ENCODE data around the gene PLEKHH1. TPM values are rescaled to one million over a fixed set of nuclear protein-coding genes. Genes with fewer than 3 reads are reported as not detected.

Gene PLEKHH1
- total RNA-seq, 1 donor from 2014 or later = 3.3 TPM

DNA sequence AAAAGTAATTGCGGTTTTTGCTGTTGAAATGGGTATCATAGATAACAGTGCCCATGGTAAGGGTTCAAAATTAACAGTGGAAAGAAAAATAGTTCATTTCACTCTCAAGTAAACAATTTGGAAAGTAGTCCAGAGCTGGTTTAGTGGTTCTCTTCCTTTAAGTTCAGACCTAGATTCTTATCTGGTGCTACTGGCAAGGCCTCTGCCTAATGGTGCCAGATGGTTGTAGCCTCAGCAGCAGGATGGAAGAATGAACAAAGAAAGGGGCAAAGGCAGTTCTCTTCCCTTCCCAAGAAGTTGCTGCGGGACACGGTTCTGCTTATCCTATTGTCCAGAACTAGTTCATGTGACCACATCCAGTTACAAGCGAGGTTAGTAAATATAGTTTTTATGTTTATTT lies 97.1 kb downstream of the PLEKHH1 start:
- TF ChIP-seq, protein P1, sequence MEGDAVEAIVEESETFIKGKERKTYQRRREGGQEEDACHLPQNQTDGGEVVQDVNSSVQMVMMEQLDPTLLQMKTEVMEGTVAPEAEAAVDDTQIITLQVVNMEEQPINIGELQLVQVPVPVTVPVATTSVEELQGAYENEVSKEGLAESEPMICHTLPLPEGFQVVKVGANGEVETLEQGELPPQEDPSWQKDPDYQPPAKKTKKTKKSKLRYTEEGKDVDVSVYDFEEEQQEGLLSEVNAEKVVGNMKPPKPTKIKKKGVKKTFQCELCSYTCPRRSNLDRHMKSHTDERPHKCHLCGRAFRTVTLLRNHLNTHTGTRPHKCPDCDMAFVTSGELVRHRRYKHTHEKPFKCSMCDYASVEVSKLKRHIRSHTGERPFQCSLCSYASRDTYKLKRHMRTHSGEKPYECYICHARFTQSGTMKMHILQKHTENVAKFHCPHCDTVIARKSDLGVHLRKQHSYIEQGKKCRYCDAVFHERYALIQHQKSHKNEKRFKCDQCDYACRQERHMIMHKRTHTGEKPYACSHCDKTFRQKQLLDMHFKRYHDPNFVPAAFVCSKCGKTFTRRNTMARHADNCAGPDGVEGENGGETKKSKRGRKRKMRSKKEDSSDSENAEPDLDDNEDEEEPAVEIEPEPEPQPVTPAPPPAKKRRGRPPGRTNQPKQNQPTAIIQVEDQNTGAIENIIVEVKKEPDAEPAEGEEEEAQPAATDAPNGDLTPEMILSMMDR (IDR thresholded peaks at IDR 0.05; ENCODE audit: insufficient read depth, low read depth, low read length) = no peak
- no peak for TF ChIP-seq EZH2 (IDR thresholded peaks at IDR 0.05; ENCODE audit: insufficient read depth, low read length)
- H3K36me3 Mint-ChIP-seq (ENCODE audit: low read depth, unreplicated experiment) = peaks cover 3% of the 10 kb centered on the region
- no peaks in the 10 kb centered on the region for H3K27me3 Mint-ChIP-seq (ENCODE audit: low read depth, unreplicated experiment)

DNA sequence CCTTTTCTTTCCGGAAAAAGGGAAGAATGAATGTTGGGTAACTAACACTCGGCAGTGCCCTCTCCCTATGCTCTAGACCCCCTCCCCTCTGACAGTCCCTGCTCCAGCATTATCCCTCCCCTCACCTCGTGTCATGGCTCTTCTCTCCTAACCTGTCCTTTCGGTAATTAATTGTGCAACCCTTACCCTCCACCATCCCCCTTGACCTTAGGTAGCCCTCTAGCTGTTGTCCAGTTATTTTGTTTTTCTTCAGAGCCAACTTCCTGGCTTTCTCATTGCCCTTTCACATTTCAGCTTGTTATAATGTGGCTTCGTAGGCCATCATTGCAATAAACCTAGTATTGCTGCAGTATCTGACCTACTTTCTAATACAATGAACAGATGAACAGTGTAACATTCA lies 97.8 kb downstream of the PLEKHH1 start:
- H3K79me2 ChIP-seq (ENCODE audit: insufficient read depth, low read length) = no peaks in the 10 kb centered on the region
- no peaks in the 10 kb centered on the region for H3K4me1 ChIP-seq (ENCODE audit: insufficient read depth, low read length)
- H3K27ac ChIP-seq (ENCODE audit: low read depth, low read length) = no peak overlapping the region
- Mint-ChIP-seq H3K4me3 (ENCODE audit: unreplicated experiment) (no peak overlapping the region), H3K36me3 (ENCODE audit: low read depth, unreplicated experiment) (peaks cover 3% of the 10 kb centered on the region), H3K27ac (ENCODE audit: unreplicated experiment) (peak overlapping the region; percentile 14), H3K4me1 (ENCODE audit: low read depth, unreplicated experiment) (no peaks in the 10 kb centered on the region), H3K27me3 (ENCODE audit: low read depth, unreplicated experiment) (no peaks in the 10 kb centered on the region), H3K9me3 (ENCODE audit: unreplicated experiment) (no peaks in the 10 kb centered on the region)
- TF ChIP-seq, protein P1 (IDR thresholded peaks at IDR 0.05; ENCODE audit: insufficient read depth, low read depth, low read length) = no peak
- TF ChIP-seq EZH2 (IDR thresholded peaks at IDR 0.05; ENCODE audit: insufficient read depth, low read length) = no peak
- H3K4me2 ChIP-seq (ENCODE audit: low read length) = no peak overlapping the region
- H3K4me3 ChIP-seq (ENCODE audit: insufficient read depth, low read depth, low read length) = no peak overlapping the region
- H3K9me3 ChIP-seq (ENCODE audit: insufficient read depth, low read depth, low read length) = no peaks in the 10 kb centered on the region
- no peaks in the 10 kb centered on the region for H4K20me1 ChIP-seq (ENCODE audit: insufficient read depth, low read length)
- no peaks in the 10 kb centered on the region for H3K36me3 ChIP-seq (ENCODE audit: insufficient read depth, low read length)
- H3K27me3 ChIP-seq (ENCODE audit: insufficient read depth, low read length) = no peaks in the 10 kb centered on the region
- DNase-seq (ENCODE audit: low read depth) = no peak
- H2AFZ ChIP-seq (ENCODE audit: low read depth, low read length) = no peak overlapping the region
- H3K9ac ChIP-seq (ENCODE audit: low read length) = no peak overlapping the region
- no peak for FAIRE-seq

More for the DNA sequence above, 97.1 kb downstream of the PLEKHH1 start:
- no peak overlapping the region for H3K4me3 Mint-ChIP-seq (ENCODE audit: unreplicated experiment)
- Histone ChIP-seq H4K20me1 (ENCODE audit: insufficient read depth, low read length) (no peaks in the 10 kb centered on the region), H3K36me3 (ENCODE audit: insufficient read depth, low read length) (no peaks in the 10 kb centered on the region), H3K27me3 (ENCODE audit: insufficient read depth, low read length) (no peaks in the 10 kb centered on the region), H3K4me1 (ENCODE audit: insufficient read depth, low read length) (no peaks in the 10 kb centered on the region), H3K4me2 (ENCODE audit: low read length) (no peak overlapping the region), H2AFZ (ENCODE audit: low read depth, low read length) (no peak overlapping the region), H3K79me2 (ENCODE audit: insufficient read depth, low read length) (no peaks in the 10 kb centered on the region), H3K4me3 (ENCODE audit: insufficient read depth, low read depth, low read length) (no peak overlapping the region), H3K27ac (ENCODE audit: low read depth, low read length) (no peak overlapping the region), H3K9ac (ENCODE audit: low read length) (no peak overlapping the region), H3K9me3 (ENCODE audit: insufficient read depth, low read depth, low read length) (no peaks in the 10 kb centered on the region)
- DNase-seq (ENCODE audit: low read depth) (no peak), FAIRE-seq (no peak)
- H3K9me3 Mint-ChIP-seq (ENCODE audit: unreplicated experiment) = no peaks in the 10 kb centered on the region
- H3K27ac Mint-ChIP-seq (ENCODE audit: unreplicated experiment) = no peak overlapping the region
- no peaks in the 10 kb centered on the region for H3K4me1 Mint-ChIP-seq (ENCODE audit: low read depth, unreplicated experiment)

DNA sequence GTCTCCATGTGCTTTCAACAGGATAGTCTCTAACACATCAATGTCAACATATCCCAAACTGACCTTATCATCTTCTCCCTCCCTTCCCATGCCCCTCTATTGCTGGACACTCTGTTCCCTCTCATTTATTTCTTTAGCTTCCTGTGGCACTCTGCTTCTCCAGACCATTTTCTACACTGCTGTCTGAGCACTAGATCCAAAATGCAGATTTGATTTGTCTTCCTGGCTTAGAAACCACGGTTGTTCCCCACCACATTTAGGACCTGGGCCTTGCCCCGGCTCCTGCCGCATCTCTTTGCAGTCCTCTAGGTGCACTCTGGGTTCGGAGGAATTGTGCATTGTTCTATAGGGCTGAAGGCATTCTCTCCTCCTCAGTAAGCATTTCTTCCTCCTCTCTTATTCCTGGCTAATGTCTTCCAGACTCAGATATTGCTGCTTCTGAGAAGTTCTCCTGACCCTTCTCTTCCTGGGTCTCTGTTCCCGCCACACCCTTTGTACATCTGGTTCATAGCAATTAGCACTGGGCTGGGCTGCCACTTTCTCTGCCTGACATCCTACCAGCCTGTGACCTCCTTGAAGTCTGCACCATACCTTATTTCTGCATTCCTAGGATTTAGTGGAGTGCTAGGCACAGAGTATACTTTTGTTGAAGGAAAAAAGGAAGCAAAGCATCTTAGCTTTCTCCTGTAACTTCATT lies 100.5 kb downstream of the PLEKHH1 start:
- no peaks in the 10 kb centered on the region for H3K27me3 Mint-ChIP-seq (ENCODE audit: low read depth, unreplicated experiment)
- no peak overlapping the region for H3K27ac Mint-ChIP-seq (ENCODE audit: unreplicated experiment)
- no peak overlapping the region for H3K27ac ChIP-seq (ENCODE audit: low read depth, low read length)
- no peak overlapping the region for H3K4me3 ChIP-seq (ENCODE audit: insufficient read depth, low read depth, low read length)
- no peak overlapping the region for H3K4me3 Mint-ChIP-seq (ENCODE audit: unreplicated experiment)
- no peak for DNase-seq (ENCODE audit: low read depth)
- TF ChIP-seq, protein P1 (IDR thresholded peaks at IDR 0.05; ENCODE audit: insufficient read depth, low read depth, low read length) = no peak
- TF ChIP-seq EZH2 (IDR thresholded peaks at IDR 0.05; ENCODE audit: insufficient read depth, low read length) = no peak
- FAIRE-seq = no peak
- no peak overlapping the region for H2AFZ ChIP-seq (ENCODE audit: low read depth, low read length)
- H3K4me1 ChIP-seq (ENCODE audit: insufficient read depth, low read length) = no peaks in the 10 kb centered on the region
- H3K9me3 ChIP-seq (ENCODE audit: insufficient read depth, low read depth, low read length) = no peaks in the 10 kb centered on the region
- no peaks in the 10 kb centered on the region for H3K36me3 ChIP-seq (ENCODE audit: insufficient read depth, low read length)
- no peaks in the 10 kb centered on the region for H3K9me3 Mint-ChIP-seq (ENCODE audit: unreplicated experiment)
- peaks cover 3% of the 10 kb centered on the region for H3K36me3 Mint-ChIP-seq (ENCODE audit: low read depth, unreplicated experiment)
- no peak overlapping the region for H3K4me2 ChIP-seq (ENCODE audit: low read length)
- H3K27me3 ChIP-seq (ENCODE audit: insufficient read depth, low read length) = no peaks in the 10 kb centered on the region
- H4K20me1 ChIP-seq (ENCODE audit: insufficient read depth, low read length) = no peaks in the 10 kb centered on the region
- no peaks in the 10 kb centered on the region for H3K79me2 ChIP-seq (ENCODE audit: insufficient read depth, low read length)
- H3K4me1 Mint-ChIP-seq (ENCODE audit: low read depth, unreplicated experiment) = peaks cover 6% of the 10 kb centered on the region
- H3K9ac ChIP-seq (ENCODE audit: low read length) = no peak overlapping the region
